Midbrain (tissue), 1 donor: ENCODE results near the gene CCND1.
"Not testable (repeated sequence)": the region's sequence is repeated elsewhere in the genome, so short reads cannot be mapped to it uniquely, and the experiment has no call there.

Experiments used
- DNase-seq: peaks from one replicate; lab custom pipeline; 2025; lab: John Stamatoyannopoulos, UW

Gene CCND1

DNA sequence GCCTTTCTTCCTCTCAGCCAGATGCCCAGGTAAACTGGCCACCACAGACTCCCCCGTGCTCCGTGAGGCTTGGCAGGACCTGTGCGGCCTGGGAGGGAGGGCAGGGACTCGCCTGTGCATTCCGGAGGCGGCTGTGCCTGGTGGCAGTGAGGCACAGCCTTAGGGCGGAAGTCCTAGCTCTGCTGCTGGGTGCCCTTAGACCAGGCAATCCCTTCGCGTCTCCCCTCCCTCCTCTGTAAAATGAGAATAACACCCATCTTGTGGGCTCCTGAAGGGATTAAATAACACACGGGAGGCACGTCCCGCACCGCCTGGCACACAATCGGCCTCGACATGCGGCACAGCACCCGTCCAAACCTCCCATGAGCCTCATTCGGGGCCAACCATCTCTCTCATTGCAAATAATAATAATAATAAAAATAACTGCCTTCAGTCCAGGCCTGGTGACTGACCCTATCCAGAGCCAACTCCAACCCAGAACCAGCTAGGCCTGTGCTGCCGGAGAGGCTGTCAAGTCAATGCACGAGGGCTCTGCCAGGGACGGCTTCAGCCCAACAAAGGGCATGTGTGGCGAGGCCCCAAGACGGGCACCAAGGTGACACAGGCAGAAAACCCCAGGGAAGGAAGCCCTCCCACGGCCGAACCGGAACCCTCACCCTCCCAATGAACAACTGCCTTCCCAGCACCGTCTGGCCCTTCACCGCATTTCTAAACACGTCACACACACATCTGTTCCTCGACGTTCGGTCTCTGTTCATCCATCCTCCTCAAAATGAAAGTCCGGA is 26.0 kb downstream of the CCND1 start:
- DNase-seq = no peak

DNA sequence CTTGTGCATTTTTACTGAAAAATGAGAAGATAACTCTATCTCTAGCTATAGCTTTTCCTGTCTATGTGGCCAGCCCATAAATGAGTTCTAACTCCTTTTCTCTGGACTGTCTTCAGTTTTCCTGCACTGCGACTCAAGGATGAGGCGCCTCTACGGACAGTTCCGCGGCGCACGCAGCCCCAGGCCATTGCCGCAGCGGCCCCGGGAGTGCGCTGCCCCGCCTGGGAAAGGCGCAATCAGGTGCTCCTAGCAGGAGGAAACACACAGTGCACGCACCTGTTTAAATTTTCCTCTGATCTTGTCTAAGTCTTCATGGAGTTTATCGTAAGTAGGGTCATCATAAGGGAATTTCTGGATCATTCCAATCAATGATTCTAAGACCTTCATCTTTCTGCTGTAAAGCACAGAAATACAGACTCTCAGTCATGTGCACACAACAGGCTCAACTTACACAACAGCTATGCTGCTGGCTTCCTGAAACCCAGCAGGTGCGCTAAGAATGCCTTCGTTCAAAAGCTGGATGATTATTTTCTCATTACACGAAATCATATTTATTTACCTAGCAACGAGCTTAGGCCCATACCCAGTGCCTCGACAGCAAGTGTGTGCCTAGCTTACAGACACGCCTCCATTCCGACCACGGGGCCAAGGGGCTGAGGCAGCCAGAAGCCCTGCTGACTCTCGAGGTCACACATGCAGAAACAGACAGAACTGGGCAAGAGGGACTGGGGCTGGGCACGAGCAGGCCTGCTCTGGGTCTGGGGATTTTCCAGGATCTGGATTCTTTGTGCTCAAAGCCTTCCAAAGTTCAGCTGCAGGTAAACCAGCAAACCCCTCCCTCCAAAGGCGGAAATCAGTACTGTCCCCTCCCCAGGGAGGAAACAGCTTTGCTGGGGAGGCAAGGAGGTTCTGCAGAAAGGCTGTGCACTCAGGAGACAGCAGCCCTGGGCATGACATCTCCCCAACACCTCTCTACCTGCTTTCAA is 27.0 kb downstream of the CCND1 start:
- no peak for DNase-seq

DNA sequence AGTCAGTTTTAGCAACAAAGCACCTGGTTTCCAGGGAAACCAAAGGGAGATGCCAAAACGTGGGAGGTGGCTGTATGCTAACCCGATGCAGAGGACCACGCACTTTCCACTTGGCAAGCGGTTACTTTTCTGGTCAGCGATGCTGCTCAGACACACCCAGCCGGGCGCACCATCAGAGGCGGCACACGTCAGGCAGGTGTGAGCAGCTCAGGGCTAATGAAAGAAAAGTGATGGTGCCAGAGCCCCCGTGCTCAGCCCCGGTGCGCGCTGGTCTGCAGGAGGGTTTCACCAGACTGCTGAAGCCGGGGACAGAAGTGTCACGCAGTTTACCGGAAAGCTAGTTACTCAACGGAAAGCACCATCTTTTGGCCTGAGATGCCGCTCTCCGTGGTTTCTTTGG is 28.5 kb downstream of the CCND1 start:
- DNase-seq = no peak

GRCh38 chr11:69670158-69670845 is 29.3 kb downstream of the CCND1 start:
- peak; percentile 88 for DNase-seq

GRCh38 chr11:69671734-69672465 is 30.9 kb downstream of the CCND1 start:
- DNase-seq = no peak

DNA sequence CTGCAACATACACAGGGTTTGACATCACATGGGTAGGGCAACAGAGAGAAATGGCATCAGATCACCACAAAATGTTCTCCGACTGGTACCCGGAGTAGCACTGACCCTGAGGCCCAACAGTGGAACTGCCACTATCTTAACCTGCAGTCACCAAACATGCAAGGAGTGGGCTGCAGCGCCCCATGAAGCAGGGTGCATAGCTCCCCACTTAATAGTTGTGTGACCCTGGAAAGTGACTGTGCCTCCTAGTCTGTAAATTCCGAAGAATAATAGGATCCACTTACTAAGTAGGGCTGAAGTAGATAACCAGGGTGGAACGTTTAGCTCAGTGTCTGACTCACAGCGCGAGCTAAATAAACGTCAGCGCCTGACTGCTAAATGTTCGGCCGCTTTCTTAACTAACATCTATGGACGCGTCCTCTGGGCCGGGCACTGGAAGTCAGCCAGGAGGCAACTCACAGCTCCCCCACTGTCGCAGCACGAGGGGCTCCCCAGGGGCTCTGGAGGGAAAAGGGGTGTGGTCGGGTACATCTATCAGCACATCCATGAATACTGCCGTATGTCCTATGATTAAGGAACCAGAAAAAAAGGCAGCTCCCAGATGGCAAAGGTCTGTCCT is 33.4 kb downstream of the CCND1 start:
- DNase-seq = no peak

DNA sequence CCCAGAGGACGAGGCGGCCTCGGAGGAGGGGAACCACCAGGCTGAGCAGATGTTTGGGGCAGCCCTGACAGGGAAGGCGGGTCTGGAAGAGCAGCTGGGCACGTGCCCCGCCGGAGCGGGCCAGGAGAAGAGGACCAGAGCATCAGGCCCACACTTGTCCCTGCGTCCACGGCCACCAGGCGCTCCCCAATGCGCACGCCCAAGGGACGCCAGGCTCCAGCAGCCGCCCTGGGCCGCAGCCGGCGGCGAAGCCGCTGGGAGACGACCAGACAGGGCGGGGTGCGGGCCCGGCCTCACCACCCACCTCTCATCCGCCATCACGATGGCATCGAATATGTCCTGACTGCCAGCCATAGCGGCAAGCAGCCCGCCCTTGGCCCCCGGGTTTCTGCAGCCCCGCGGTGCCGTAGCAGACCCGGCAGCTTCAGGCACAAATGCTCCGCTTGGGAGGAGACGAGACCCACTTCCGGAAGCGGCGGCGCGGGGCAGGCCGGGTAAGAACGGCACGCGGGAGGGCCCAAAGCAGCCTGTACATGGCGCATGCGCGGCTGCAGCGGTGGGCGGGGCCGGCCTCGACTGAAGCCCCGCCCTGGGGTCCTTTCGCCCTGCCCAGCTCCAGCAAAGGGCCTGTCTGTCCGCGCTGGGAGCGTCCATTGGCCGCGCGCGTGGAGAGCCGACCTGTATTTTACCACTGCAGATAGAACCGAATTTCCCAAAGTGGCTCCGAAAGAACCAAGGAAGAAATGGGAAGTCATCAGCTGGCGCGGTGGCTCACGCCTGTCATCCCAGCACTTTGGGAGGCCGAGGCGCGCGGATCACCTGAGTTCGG is 34.1 kb downstream of the CCND1 start, which contains the start of gene LTO1:
LTO1 (minus strand) TSS at position 468 of the 829 bp plus-strand sequence; CDS start at position 354, 114 bp downstream.
- DNase-seq = peak; percentile 96

DNA sequence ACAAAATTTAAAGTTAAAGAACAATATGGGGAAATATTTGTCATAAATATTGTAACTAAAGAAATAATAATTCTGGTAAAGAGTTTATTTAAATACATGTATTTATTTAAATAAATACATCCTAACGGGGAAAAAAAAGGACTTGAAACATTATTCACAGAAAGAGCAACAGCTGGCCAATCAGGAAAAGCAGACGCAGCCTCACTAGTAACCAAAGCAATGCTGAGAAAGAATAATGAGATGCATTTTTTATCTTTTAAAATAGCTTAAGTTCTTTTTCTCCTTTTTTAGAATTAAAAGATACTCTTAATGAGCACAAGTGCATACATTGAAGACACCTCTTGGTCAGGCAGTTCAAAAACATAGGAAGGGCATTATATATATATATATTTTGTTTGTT is 36.8 kb downstream of the CCND1 start:
- no peak for DNase-seq

- DNase-seq = no peak
These were observed 39.7 kb downstream of the CCND1 start for GRCh38 chr11:69680688-69681087.

DNA sequence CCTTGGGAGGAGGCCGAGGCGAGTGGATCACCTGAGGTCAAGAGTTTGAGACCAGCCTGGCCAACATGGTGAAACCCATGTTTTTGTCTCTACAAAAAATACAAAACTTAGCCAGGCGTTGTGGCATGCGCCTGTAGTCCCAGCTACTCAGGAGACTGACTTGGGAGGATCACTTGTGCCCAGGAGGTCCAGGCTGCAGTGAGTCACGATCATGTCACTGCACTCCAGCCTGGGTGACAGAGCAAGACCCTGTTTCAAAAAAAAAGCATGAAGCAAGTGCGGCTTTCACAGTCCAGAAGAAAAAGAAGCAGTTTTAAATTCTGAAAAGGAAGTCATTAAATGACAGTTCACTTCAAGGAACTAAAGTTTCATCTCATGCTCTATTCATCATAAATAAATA is 41.3 kb downstream of the CCND1 start:
- no peak for DNase-seq

DNA sequence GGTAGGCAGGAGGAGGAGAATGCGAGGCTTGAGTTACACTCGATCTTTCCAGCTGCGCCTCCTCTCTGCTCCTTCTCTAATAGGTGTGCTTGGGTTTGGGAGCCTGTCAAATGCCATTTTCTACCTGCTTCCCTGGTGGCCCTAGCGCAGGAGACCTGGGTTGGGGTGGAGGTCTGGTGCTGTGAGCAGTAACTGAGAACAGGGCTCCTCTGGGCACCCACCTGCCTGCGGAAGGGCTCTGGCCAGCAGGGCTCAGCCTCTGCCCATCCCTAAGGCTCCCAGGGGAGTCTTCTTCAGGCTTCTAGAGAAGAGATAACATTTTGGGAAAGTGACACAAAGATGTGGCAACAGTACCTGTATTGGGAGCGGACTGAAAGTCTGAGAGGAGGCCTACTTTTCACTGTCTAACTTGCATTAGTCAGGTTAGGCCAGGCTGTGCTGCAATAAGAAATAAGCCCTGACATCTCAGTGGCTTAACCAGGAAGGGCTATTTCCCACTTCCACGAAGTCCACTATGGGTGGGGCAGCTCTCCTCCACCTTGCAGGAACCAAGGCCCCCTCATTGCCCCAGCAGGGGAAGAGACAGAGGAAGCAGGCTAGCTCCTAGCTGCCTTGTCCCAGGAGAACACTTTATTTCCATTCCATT is 41.8 kb downstream of the CCND1 start:
- no peak for DNase-seq

DNA sequence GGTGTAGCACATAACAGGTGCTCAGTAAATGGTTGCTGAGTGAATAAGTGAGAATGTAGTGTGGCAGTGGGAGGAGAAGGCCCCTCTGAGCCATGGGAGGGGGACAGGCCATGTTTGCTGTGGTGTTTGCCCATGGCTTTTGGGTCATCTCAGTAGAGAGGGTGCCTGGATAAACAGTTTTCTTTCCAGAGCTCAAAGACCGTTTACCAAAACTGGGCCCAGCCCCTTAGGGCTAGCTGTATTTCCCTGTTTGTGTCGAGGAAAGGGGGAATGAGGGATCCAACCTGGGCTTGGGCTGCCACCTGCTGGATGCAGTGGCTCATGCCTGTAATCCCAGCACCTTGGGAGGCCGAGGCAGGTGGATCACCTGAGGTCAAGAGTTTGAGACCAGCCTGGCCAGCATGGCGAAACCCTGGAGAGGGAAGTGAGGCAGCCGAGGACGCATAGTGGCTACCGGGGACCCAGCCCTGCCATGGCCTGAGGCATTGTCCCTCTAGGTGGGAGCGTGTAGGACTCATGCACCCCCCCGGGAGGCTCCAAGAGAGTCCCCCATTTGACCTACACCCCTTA is 42.9 kb downstream of the CCND1 start:
- DNase-seq = no peak

- no peak for DNase-seq
These were observed 43.7 kb downstream of the CCND1 start for GRCh38 chr11:69684651-69685050.

GRCh38 chr11:69685348-69685747 is 44.4 kb downstream of the CCND1 start:
- no peak for DNase-seq

DNA sequence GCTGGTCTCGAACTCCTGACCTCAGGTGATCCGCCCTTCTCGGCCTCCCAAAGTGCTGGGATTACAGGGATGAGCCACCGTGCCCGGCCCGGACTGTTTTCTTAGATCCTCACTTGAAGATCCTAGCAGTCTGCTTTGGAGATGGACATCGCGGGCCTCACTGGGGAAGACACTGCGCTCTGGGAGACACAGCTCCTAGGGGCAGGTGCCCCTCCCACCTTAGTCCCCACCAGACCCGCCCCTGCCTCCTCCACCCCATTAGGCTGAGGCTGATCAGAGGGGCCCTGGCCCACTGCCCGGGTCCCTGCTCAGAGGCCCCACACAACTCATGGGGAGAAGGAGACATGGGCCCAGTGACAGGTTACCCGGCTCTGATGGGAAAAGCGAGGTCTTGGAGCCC is 45.5 kb downstream of the CCND1 start:
- DNase-seq = no peak

- DNase-seq = no peak
These were observed 45.9 kb downstream of the CCND1 start for GRCh38 chr11:69686856-69687255.

GRCh38 chr11:69687969-69688771 is 47.2 kb downstream of the CCND1 start:
- not testable (repeated sequence) for DNase-seq
